Parathyroid adenoma (tissue), 2 donors: Measurements from ENCODE around the gene USH2A.

ENCODE experiments used
- H2AFZ ChIP-seq: fragments of 300-600 bp; sonication (generic); one replicate; pipeline ENCODE4 v1.7.0; 2017; ENCODE audit warnings: antibody characterized with exemption, mild to moderate bottlenecking
- H3K27ac ChIP-seq: fragments of 300-600 bp; sonication (generic); one replicate; pipeline ENCODE4 v1.7.0; 2017
- H3K27me3 ChIP-seq: fragments of 300-600 bp; sonication (generic); one replicate; pipeline ENCODE4 v1.7.0; 2017; ENCODE audit warnings: low read length; ENCODE audit not compliant: control insufficient read depth, insufficient read depth
- H3K36me3 ChIP-seq: fragments of 300-600 bp; sonication (generic); one replicate; pipeline ENCODE4 v1.7.0; 2017; ENCODE audit warnings: low read length; ENCODE audit not compliant: control insufficient read depth, insufficient read depth
- H3K4me1 ChIP-seq: fragments of 300-600 bp; sonication (generic); one replicate; pipeline ENCODE4 v1.7.0; 2017; ENCODE audit warnings: control low read depth
- H3K4me2 ChIP-seq: fragments of 300-600 bp; sonication (generic); one replicate; pipeline ENCODE4 v1.7.0; 2017; ENCODE audit warnings: low read length
- H3K4me3 ChIP-seq: fragments of 300-600 bp; sonication (generic); one replicate; pipeline ENCODE4 v1.7.0; 2017; ENCODE audit warnings: low read depth, low read length
- H3K79me2 ChIP-seq: fragments of 300-600 bp; sonication (generic); one replicate; pipeline ENCODE4 v1.7.0; 2017; ENCODE audit warnings: control low read depth
- H3K9ac ChIP-seq: fragments of 300-600 bp; sonication (generic); one replicate; pipeline ENCODE4 v1.7.0; 2017; ENCODE audit warnings: mild to moderate bottlenecking
- H3K9me3 ChIP-seq: fragments of 300-600 bp; sonication (generic); one replicate; pipeline ENCODE4 v1.7.0; 2017; ENCODE audit warnings: low read length; ENCODE audit not compliant: control insufficient read depth
- CTCF ChIP-seq: fragments of 300-600 bp; sonication (generic); IDR thresholded peaks from one replicate; pipeline ENCODE4 v1.7.0; 2017; ENCODE audit warnings: antibody characterized with exemption, mild to moderate bottlenecking
- donor health status: primary hyperparathyroidism.

Gene USH2A

DNA sequence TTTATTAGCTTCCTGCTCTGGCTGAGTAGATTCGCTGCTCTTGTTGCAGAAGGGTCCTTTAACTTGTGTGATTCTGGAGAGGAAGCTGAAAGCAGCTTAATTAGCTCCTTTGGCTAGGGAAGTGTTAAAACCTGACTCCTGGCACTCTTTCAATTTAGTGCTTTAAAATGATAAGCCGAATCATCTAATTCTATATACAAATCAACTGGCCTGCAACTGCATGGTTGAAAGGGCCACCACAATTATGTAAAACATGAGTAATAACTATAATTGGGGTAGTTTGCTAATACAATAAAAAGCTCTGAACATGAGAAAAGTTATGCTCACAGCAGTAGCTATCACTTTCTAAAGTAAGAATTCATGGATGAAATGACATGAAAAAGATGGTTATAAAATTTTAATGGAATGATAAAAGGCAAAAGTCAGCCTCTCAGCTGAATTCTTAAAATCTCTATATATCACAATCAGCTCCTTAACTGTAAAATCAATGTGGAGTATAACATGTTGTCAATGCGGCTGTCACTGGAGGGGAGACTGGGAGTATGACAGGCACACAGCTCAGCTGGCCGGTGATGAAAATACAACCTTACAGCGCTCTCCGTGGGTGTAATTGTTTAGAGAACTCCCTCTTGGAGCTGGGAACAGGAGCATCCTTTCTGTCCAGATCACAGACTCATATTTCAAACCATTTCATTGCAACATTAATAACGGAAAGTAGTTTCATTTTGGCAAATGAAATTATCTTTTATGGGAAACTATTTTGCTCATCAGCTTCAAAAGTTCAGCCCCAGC, 531.8 kb downstream of the USH2A start:
- H3K4me1 ChIP-seq, result no peaks in the 10 kb centered on the region
- H3K9ac ChIP-seq, result no peak overlapping the region
- H3K9me3 ChIP-seq, result no peaks in the 10 kb centered on the region
- no peak overlapping the region for H3K27ac ChIP-seq
- no peak for TF ChIP-seq CTCF
- H3K36me3 ChIP-seq, result no peaks in the 10 kb centered on the region
- H3K79me2 ChIP-seq, result no peaks in the 10 kb centered on the region
- H3K4me3 ChIP-seq, result no peak overlapping the region
- no peak overlapping the region for H3K4me2 ChIP-seq
- H2AFZ ChIP-seq, result no peak overlapping the region
- H3K27me3 ChIP-seq, result no peaks in the 10 kb centered on the region

- no peak overlapping the region for H3K4me2 ChIP-seq
- H3K9me3 ChIP-seq, result no peaks in the 10 kb centered on the region
- H3K27ac ChIP-seq, result no peak overlapping the region
- no peak overlapping the region for H2AFZ ChIP-seq
- no peaks in the 10 kb centered on the region for H3K4me1 ChIP-seq
- no peaks in the 10 kb centered on the region for H3K27me3 ChIP-seq
- H3K36me3 ChIP-seq, result no peaks in the 10 kb centered on the region
- H3K9ac ChIP-seq, result no peak overlapping the region
- no peak for TF ChIP-seq CTCF
- no peak overlapping the region for H3K4me3 ChIP-seq
- no peaks in the 10 kb centered on the region for H3K79me2 ChIP-seq
These were observed 532.8 kb downstream of the USH2A start for GRCh38 chr1:215890438-215890837.

DNA sequence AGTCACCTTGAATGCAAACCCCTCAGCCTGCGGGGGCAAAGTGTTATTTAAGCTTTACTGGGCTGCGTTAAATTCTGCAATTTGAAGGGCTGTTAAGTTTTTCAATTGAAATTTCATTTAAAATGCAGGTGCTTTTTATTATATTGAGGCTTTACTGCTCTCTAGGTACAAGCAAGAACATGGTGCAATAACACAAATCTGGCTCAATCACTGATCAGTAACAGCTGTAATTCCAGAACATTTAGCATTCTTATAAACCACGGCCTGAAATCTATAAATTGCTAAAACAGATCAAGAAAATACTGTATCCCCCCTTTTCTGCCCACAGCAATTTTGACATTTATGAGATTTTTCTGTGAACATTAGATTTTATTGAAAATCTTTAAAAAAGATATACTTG, 533.4 kb downstream of the USH2A start:
- no peaks in the 10 kb centered on the region for H3K36me3 ChIP-seq
- no peak overlapping the region for H3K9ac ChIP-seq
- no peak overlapping the region for H3K27ac ChIP-seq
- no peaks in the 10 kb centered on the region for H3K9me3 ChIP-seq
- H3K4me2 ChIP-seq, result no peak overlapping the region
- H3K27me3 ChIP-seq, result no peaks in the 10 kb centered on the region
- no peaks in the 10 kb centered on the region for H3K79me2 ChIP-seq
- no peaks in the 10 kb centered on the region for H3K4me1 ChIP-seq
- no peak overlapping the region for H2AFZ ChIP-seq
- no peak for TF ChIP-seq CTCF
- no peak overlapping the region for H3K4me3 ChIP-seq

- TF ChIP-seq CTCF, result no peak
- H3K4me1 ChIP-seq, result no peaks in the 10 kb centered on the region
These were observed 535.1 kb downstream of the USH2A start for GRCh38 chr1:215888159-215888558.

GRCh38 chr1:215887627-215888026, 535.6 kb downstream of the USH2A start:
- no peak overlapping the region for H3K4me3 ChIP-seq
- no peaks in the 10 kb centered on the region for H3K9me3 ChIP-seq
- TF ChIP-seq CTCF, result no peak
- H3K36me3 ChIP-seq, result no peaks in the 10 kb centered on the region
- H2AFZ ChIP-seq, result no peak overlapping the region
- H3K4me2 ChIP-seq, result no peak overlapping the region
- H3K27me3 ChIP-seq, result no peaks in the 10 kb centered on the region
- H3K4me1 ChIP-seq, result no peaks in the 10 kb centered on the region
- no peak overlapping the region for H3K9ac ChIP-seq
- H3K27ac ChIP-seq, result no peak overlapping the region
- H3K79me2 ChIP-seq, result no peaks in the 10 kb centered on the region

More at GRCh38 chr1:215888159-215888558, 535.1 kb downstream of the USH2A start:
- H3K4me3 ChIP-seq, result no peak overlapping the region
- H3K9ac ChIP-seq, result no peak overlapping the region
- H2AFZ ChIP-seq, result no peak overlapping the region
- no peaks in the 10 kb centered on the region for H3K9me3 ChIP-seq
- no peak overlapping the region for H3K4me2 ChIP-seq
- no peaks in the 10 kb centered on the region for H3K36me3 ChIP-seq
- H3K27ac ChIP-seq, result no peak overlapping the region
- no peaks in the 10 kb centered on the region for H3K79me2 ChIP-seq
- no peaks in the 10 kb centered on the region for H3K27me3 ChIP-seq
